ENCODE measurements around the gene DPEP2.
"Not testable (repeated sequence)": the region's sequence is repeated elsewhere in the genome, so short reads cannot be mapped to it uniquely, and the experiment has no call there.

GRCh38 chr16:67998779-67999688, at the start of gene DPEP2:
- TF ChIP-seq CTCF (conservative IDR thresholded peaks at IDR 0.05; ENCODE audit: low read depth in 2 of 2); NANOG (IDR thresholded peaks at IDR 0.05; ENCODE audit: borderline replicate concordance); POLR2AphosphoS5 (IDR thresholded peaks at IDR 0.05; ENCODE audit: low read depth); EZH2 (IDR thresholded peaks at IDR 0.05; ENCODE audit: low read depth, unreplicated experiment); EZH2phosphoT487 (IDR thresholded peaks at IDR 0.05; ENCODE audit: unreplicated experiment); CREB1 (CRISPR knock-in tag; IDR thresholded peaks at IDR 0.05; ENCODE audit: low read depth); JUNB (IDR thresholded peaks at IDR 0.05; ENCODE audit: unreplicated experiment); STAT1 (IDR thresholded peaks at IDR 0.05; ENCODE audit: unreplicated experiment); ZNF331 (CRISPR knock-in tag; IDR thresholded peaks at IDR 0.05; ENCODE audit: low read depth); ZNF114 (CRISPR knock-in tag; IDR thresholded peaks at IDR 0.05): not testable (repeated sequence)
- TF ChIP-seq, protein P1, sequence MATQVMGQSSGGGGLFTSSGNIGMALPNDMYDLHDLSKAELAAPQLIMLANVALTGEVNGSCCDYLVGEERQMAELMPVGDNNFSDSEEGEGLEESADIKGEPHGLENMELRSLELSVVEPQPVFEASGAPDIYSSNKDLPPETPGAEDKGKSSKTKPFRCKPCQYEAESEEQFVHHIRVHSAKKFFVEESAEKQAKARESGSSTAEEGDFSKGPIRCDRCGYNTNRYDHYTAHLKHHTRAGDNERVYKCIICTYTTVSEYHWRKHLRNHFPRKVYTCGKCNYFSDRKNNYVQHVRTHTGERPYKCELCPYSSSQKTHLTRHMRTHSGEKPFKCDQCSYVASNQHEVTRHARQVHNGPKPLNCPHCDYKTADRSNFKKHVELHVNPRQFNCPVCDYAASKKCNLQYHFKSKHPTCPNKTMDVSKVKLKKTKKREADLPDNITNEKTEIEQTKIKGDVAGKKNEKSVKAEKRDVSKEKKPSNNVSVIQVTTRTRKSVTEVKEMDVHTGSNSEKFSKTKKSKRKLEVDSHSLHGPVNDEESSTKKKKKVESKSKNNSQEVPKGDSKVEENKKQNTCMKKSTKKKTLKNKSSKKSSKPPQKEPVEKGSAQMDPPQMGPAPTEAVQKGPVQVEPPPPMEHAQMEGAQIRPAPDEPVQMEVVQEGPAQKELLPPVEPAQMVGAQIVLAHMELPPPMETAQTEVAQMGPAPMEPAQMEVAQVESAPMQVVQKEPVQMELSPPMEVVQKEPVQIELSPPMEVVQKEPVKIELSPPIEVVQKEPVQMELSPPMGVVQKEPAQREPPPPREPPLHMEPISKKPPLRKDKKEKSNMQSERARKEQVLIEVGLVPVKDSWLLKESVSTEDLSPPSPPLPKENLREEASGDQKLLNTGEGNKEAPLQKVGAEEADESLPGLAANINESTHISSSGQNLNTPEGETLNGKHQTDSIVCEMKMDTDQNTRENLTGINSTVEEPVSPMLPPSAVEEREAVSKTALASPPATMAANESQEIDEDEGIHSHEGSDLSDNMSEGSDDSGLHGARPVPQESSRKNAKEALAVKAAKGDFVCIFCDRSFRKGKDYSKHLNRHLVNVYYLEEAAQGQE (IDR thresholded peaks at IDR 0.05; ENCODE audit: unreplicated experiment) = not testable (repeated sequence)
- TF ChIP-seq, protein P2, sequence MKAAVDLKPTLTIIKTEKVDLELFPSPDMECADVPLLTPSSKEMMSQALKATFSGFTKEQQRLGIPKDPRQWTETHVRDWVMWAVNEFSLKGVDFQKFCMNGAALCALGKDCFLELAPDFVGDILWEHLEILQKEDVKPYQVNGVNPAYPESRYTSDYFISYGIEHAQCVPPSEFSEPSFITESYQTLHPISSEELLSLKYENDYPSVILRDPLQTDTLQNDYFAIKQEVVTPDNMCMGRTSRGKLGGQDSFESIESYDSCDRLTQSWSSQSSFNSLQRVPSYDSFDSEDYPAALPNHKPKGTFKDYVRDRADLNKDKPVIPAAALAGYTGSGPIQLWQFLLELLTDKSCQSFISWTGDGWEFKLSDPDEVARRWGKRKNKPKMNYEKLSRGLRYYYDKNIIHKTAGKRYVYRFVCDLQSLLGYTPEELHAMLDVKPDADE (IDR thresholded peaks at IDR 0.05) = not testable (repeated sequence)

All from GM23338 (cell line).